ENCODE results near the gene APPBP2. TPM values are rescaled to one million over a fixed set of nuclear protein-coding genes. Genes with fewer than 3 reads are reported as not detected.

The APPBP2 gene
- total RNA-seq, 1 experiment from 2014 or later = 25.8 TPM

- DNase-seq (ENCODE audit: low read depth, low spot score) (no peak), ATAC-seq (no peak)
- in situ Hi-C loops (cut with HindIII; ENCODE audit: low pct_unique_long_range_greater_than_20kb, low sequenced_read_pairs) (no loop called here), intact Hi-C loops (cut with micrococcal nuclease; ENCODE audit: unreplicated experiment) (no loop called here)
- Histone ChIP-seq H3K36me3 (ENCODE audit: control insufficient read depth, insufficient read depth, low read length) (no peaks in the 10 kb centered on the region), H3K4me1 (ENCODE audit: control insufficient read depth, insufficient read depth, low read length) (no peaks in the 10 kb centered on the region), H3K27me3 (ENCODE audit: control insufficient read depth, insufficient read depth, low read length) (no peaks in the 10 kb centered on the region), H3K27ac (ENCODE audit: low read length) (no peak overlapping the region), H3K4me3 (ENCODE audit: low read depth in 2 of 2, low read length in 2 of 2) (no peak overlapping the region), H3K9me3 (ENCODE audit: control insufficient read depth, insufficient read depth, low read depth, low read length) (no peaks in the 10 kb centered on the region)
- ChIA-PET CTCF (no interaction called here), POLR2A (no interaction called here)
- TF ChIP-seq TCF7L2 (IDR thresholded peaks at IDR 0.05; ENCODE audit: low read depth, low read length) = no peak
- no peak for TF ChIP-seq SIN3A (IDR thresholded peaks at IDR 0.05; ENCODE audit: borderline replicate concordance, insufficient read depth, low read depth, low read length)
- no peak for TF ChIP-seq POLR2AphosphoS5 (IDR thresholded peaks at IDR 0.05; ENCODE audit: low read depth, low read length)
- TF ChIP-seq REST (IDR thresholded peaks at IDR 0.05; ENCODE audit: insufficient read depth in 1 of 2, low read depth in 2 of 2, low read length in 1 of 2) = no peak
- TF ChIP-seq, protein P1, sequence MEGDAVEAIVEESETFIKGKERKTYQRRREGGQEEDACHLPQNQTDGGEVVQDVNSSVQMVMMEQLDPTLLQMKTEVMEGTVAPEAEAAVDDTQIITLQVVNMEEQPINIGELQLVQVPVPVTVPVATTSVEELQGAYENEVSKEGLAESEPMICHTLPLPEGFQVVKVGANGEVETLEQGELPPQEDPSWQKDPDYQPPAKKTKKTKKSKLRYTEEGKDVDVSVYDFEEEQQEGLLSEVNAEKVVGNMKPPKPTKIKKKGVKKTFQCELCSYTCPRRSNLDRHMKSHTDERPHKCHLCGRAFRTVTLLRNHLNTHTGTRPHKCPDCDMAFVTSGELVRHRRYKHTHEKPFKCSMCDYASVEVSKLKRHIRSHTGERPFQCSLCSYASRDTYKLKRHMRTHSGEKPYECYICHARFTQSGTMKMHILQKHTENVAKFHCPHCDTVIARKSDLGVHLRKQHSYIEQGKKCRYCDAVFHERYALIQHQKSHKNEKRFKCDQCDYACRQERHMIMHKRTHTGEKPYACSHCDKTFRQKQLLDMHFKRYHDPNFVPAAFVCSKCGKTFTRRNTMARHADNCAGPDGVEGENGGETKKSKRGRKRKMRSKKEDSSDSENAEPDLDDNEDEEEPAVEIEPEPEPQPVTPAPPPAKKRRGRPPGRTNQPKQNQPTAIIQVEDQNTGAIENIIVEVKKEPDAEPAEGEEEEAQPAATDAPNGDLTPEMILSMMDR (IDR thresholded peaks at IDR 0.05) = no peak
- no TSS peak for BruUV-seq (replicated peaks)
Observed at GRCh38 chr17:60563743-60564142, 37.7 kb upstream of the APPBP2 start.

GRCh38 chr17:60562421-60562820 lies 36.4 kb upstream of the APPBP2 start:
- no peak for TF ChIP-seq TCF7L2 (IDR thresholded peaks at IDR 0.05; ENCODE audit: low read depth, low read length)
- no peak for TF ChIP-seq REST (IDR thresholded peaks at IDR 0.05; ENCODE audit: insufficient read depth in 1 of 2, low read depth in 2 of 2, low read length in 1 of 2)
- no peak for TF ChIP-seq SIN3A (IDR thresholded peaks at IDR 0.05; ENCODE audit: borderline replicate concordance, insufficient read depth, low read depth, low read length)
- TF ChIP-seq, protein P1 (IDR thresholded peaks at IDR 0.05) = no peak
- no peak for TF ChIP-seq POLR2AphosphoS5 (IDR thresholded peaks at IDR 0.05; ENCODE audit: low read depth, low read length)
- BruUV-seq (replicated peaks) = no TSS peak
- Histone ChIP-seq H3K27ac (ENCODE audit: low read length) (no peak overlapping the region), H3K4me1 (ENCODE audit: control insufficient read depth, insufficient read depth, low read length) (no peaks in the 10 kb centered on the region), H3K9me3 (ENCODE audit: control insufficient read depth, insufficient read depth, low read depth, low read length) (no peaks in the 10 kb centered on the region), H3K27me3 (ENCODE audit: control insufficient read depth, insufficient read depth, low read length) (no peaks in the 10 kb centered on the region), H3K4me3 (ENCODE audit: low read depth in 2 of 2, low read length in 2 of 2) (no peak overlapping the region), H3K36me3 (ENCODE audit: control insufficient read depth, insufficient read depth, low read length) (no peaks in the 10 kb centered on the region)
- in situ Hi-C loops (cut with HindIII; ENCODE audit: low pct_unique_long_range_greater_than_20kb, low sequenced_read_pairs) (no loop called here), intact Hi-C loops (cut with micrococcal nuclease; ENCODE audit: unreplicated experiment) (no loop called here)
- DNase-seq (ENCODE audit: low read depth, low spot score) (no peak), ATAC-seq (no peak)
- ChIA-PET POLR2A (no interaction called here), CTCF (interaction anchor here (1.2 kb wide), 1 partner anchor 245 kb away, joined by 3 read pairs; no protein-coding TSS in a partner anchor)
